ENCODE results near the gene NPL. TPM values are rescaled to one million over a fixed set of nuclear protein-coding genes. Genes with fewer than 3 reads are reported as not detected.

The NPL gene
- total and polyA plus RNA-seq, 9 donors: 4.9 to 10.8 (median 7.3) TPM

DNA sequence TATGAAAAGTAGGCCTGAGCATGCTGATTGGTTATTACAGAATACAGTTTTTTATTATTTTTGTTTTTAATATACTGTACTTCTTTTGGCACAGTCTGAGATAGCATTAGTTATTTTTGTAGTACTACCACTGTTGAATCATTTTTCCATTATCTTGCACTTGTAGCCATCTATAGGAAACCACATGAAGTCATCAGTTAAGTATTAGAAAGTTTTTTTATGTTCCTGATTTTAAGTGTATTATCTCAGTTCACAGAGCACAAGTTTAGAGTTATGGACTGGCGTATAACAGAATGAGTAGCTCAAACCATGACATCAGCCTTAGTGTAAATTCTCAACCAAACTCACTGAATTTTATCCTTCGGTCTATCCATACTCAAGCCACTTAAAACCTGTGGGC is 72.4 kb downstream of the NPL start:
- DNase-seq: no peak
- no CpG with 5 or more reads among the region's 2 CpGs for WGBS (ENCODE audit: insufficient coverage)
- peaks cover 48% of the 10 kb centered on the region for H3K36me3 ChIP-seq (ENCODE audit: control insufficient read depth, insufficient read depth, low read length)
- no peaks in the 10 kb centered on the region for H3K27me3 ChIP-seq (ENCODE audit: control insufficient read depth, insufficient read depth, low read length)
- no peak overlapping the region for H3K4me3 ChIP-seq (ENCODE audit: low read length)
- H3K27ac ChIP-seq (ENCODE audit: low read length): no peak overlapping the region
- H3K4me1 ChIP-seq (ENCODE audit: control insufficient read depth, insufficient read depth, low read length): no peaks in the 10 kb centered on the region
- no peaks in the 10 kb centered on the region for H3K9me3 ChIP-seq (replicated peaks; ENCODE audit: control insufficient read depth, low read depth, low read length)

DNA sequence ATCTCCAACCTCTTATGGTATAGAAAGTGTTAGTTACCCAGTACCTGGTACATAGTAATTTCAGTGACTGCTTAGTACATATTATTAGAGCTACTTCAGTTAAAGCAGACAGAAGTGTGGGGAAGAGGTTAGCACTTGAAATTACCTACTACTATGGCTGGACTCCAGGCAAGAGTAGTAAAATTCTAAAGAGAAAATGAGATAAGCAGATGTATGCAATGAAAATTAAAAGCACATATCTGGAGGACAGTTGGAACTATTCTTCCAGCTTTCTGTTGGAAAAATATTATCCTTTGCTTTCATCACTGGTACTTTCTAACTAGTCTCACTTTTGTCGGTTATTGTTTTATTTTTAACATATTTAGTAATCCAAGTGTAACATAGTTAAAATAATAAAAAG is 73.3 kb downstream of the NPL start:
- Histone ChIP-seq H3K27me3 (ENCODE audit: control insufficient read depth, insufficient read depth, low read length) (no peaks in the 10 kb centered on the region), H3K4me3 (ENCODE audit: low read length) (no peak overlapping the region), H3K4me1 (ENCODE audit: control insufficient read depth, insufficient read depth, low read length) (no peaks in the 10 kb centered on the region), H3K36me3 (ENCODE audit: control insufficient read depth, insufficient read depth, low read length) (peaks cover 42% of the 10 kb centered on the region), H3K27ac (ENCODE audit: low read length) (no peak overlapping the region), H3K9me3 (replicated peaks; ENCODE audit: control insufficient read depth, low read depth, low read length) (no peaks in the 10 kb centered on the region)
- no CpG with 5 or more reads among the region's 1 CpG for WGBS (ENCODE audit: insufficient coverage)
- DNase-seq: peak; percentile 72

- H3K4me3 ChIP-seq (ENCODE audit: low read length): no peak overlapping the region
- 100% methylated on average over 1 of the region's 5 CpGs for WGBS (ENCODE audit: insufficient coverage)
- H3K27me3 ChIP-seq (ENCODE audit: control insufficient read depth, insufficient read depth, low read length): no peaks in the 10 kb centered on the region
- H3K4me1 ChIP-seq (ENCODE audit: control insufficient read depth, insufficient read depth, low read length): no peaks in the 10 kb centered on the region
- H3K9me3 ChIP-seq (replicated peaks; ENCODE audit: control insufficient read depth, low read depth, low read length): no peaks in the 10 kb centered on the region
- no peak for DNase-seq
- H3K27ac ChIP-seq (ENCODE audit: low read length): no peak overlapping the region
- peaks cover 37% of the 10 kb centered on the region for H3K36me3 ChIP-seq (ENCODE audit: control insufficient read depth, insufficient read depth, low read length)
These were observed 74.4 kb downstream of the NPL start for GRCh38 chr1:182863940-182864339.

- H3K4me3 ChIP-seq (ENCODE audit: low read length): no peak overlapping the region
- no peak for DNase-seq
- no peak overlapping the region for H3K27ac ChIP-seq (ENCODE audit: low read length)
- H3K36me3 ChIP-seq (ENCODE audit: control insufficient read depth, insufficient read depth, low read length): peaks cover 31% of the 10 kb centered on the region
- no peaks in the 10 kb centered on the region for H3K27me3 ChIP-seq (ENCODE audit: control insufficient read depth, insufficient read depth, low read length)
- no peaks in the 10 kb centered on the region for H3K9me3 ChIP-seq (replicated peaks; ENCODE audit: control insufficient read depth, low read depth, low read length)
- no peaks in the 10 kb centered on the region for H3K4me1 ChIP-seq (ENCODE audit: control insufficient read depth, insufficient read depth, low read length)
These were observed 78.3 kb downstream of the NPL start for GRCh38 chr1:182867861-182868260.

GRCh38 chr1:182869241-182869666 is 79.7 kb downstream of the NPL start:
- Histone ChIP-seq H3K27me3 (ENCODE audit: control insufficient read depth, insufficient read depth, low read length) (no peaks in the 10 kb centered on the region), H3K4me3 (ENCODE audit: low read length) (no peak overlapping the region), H3K36me3 (ENCODE audit: control insufficient read depth, insufficient read depth, low read length) (peaks cover 35% of the 10 kb centered on the region), H3K27ac (ENCODE audit: low read length) (no peak overlapping the region), H3K4me1 (ENCODE audit: control insufficient read depth, insufficient read depth, low read length) (no peaks in the 10 kb centered on the region), H3K9me3 (replicated peaks; ENCODE audit: control insufficient read depth, low read depth, low read length) (no peaks in the 10 kb centered on the region)
- DNase-seq: no peak
- 97% methylated on average over 12 of the region's 12 CpGs for WGBS (ENCODE audit: insufficient coverage)

DNA sequence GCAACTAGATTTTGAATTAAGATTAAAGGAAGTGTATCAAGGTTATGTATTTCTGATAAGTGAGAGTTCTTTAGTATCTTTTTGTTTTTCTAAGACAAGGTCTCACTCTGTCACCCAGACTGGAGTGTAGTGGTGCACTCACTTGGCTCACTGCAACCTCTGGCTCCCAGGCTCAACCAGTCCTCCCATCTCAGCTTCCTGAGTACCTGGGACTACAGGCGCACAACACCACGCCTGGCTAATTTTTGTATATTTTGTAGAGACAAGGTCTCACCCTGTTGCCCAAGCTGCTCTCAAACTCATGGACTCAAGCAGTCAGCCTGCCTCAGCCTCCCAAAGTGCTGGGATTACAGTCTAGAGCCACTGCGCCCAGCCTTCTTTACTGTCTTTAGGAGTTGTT is 83.3 kb downstream of the NPL start:
- no peak overlapping the region for H3K27ac ChIP-seq (ENCODE audit: low read length)
- 100% methylated on average over 1 of the region's 3 CpGs for WGBS (ENCODE audit: insufficient coverage)
- DNase-seq: no peak

GRCh38 chr1:182875889-182876288 is 86.3 kb downstream of the NPL start:
- Histone ChIP-seq H3K36me3 (ENCODE audit: control insufficient read depth, insufficient read depth, low read length) (peaks cover 50% of the 10 kb centered on the region), H3K27ac (ENCODE audit: low read length) (no peak overlapping the region), H3K9me3 (replicated peaks; ENCODE audit: control insufficient read depth, low read depth, low read length) (no peaks in the 10 kb centered on the region), H3K4me3 (ENCODE audit: low read length) (no peak overlapping the region), H3K27me3 (ENCODE audit: control insufficient read depth, insufficient read depth, low read length) (no peaks in the 10 kb centered on the region), H3K4me1 (ENCODE audit: control insufficient read depth, insufficient read depth, low read length) (no peaks in the 10 kb centered on the region)
- DNase-seq: no peak
- no CpG with 5 or more reads among the region's 2 CpGs for WGBS (ENCODE audit: insufficient coverage)

More for the DNA sequence above, 83.3 kb downstream of the NPL start:
- Histone ChIP-seq H3K4me3 (ENCODE audit: low read length) (no peak overlapping the region), H3K9me3 (replicated peaks; ENCODE audit: control insufficient read depth, low read depth, low read length) (no peaks in the 10 kb centered on the region), H3K4me1 (ENCODE audit: control insufficient read depth, insufficient read depth, low read length) (no peaks in the 10 kb centered on the region), H3K36me3 (ENCODE audit: control insufficient read depth, insufficient read depth, low read length) (peaks cover 44% of the 10 kb centered on the region), H3K27me3 (ENCODE audit: control insufficient read depth, insufficient read depth, low read length) (no peaks in the 10 kb centered on the region)

- H3K36me3 ChIP-seq (ENCODE audit: control insufficient read depth, insufficient read depth, low read length): peaks cover 53% of the 10 kb centered on the region
- no peak for DNase-seq
- no peak overlapping the region for H3K27ac ChIP-seq (ENCODE audit: low read length)
- H3K4me1 ChIP-seq (ENCODE audit: control insufficient read depth, insufficient read depth, low read length): no peaks in the 10 kb centered on the region
- H3K27me3 ChIP-seq (ENCODE audit: control insufficient read depth, insufficient read depth, low read length): no peaks in the 10 kb centered on the region
- H3K9me3 ChIP-seq (replicated peaks; ENCODE audit: control insufficient read depth, low read depth, low read length): no peaks in the 10 kb centered on the region
- no peak overlapping the region for H3K4me3 ChIP-seq (ENCODE audit: low read length)
These were observed 87.8 kb downstream of the NPL start for GRCh38 chr1:182877331-182877730.

DNA sequence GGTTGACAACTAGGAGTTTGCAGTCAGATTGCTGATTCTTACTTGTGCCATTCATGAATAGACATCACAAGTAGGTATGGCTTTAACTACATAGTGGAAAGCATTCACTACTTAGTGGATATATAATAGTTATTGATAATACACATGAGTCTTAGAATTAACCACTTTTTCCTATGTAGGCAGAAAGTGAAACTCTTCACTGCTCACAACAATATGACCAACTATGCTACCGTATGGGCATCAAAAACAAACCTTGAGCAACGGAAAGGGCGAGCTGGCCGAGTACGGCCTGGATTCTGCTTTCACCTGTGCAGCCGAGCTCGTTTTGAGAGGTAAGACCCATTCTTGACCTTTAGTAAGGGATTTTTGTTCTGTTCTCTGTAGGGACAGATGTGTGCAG is 88.3 kb downstream of the NPL start:
- H3K9me3 ChIP-seq (replicated peaks; ENCODE audit: control insufficient read depth, low read depth, low read length): no peaks in the 10 kb centered on the region
- no peak overlapping the region for H3K4me3 ChIP-seq (ENCODE audit: low read length)
- H3K4me1 ChIP-seq (ENCODE audit: control insufficient read depth, insufficient read depth, low read length): no peaks in the 10 kb centered on the region
- H3K36me3 ChIP-seq (ENCODE audit: control insufficient read depth, insufficient read depth, low read length): peaks cover 54% of the 10 kb centered on the region
- 94% methylated on average over 6 of the region's 7 CpGs for WGBS (ENCODE audit: insufficient coverage)
- DNase-seq: no peak
- H3K27ac ChIP-seq (ENCODE audit: low read length): no peak overlapping the region
- H3K27me3 ChIP-seq (ENCODE audit: control insufficient read depth, insufficient read depth, low read length): no peaks in the 10 kb centered on the region
